GM12875 (cell line): Measurements from ENCODE around the gene DOCK3.

Experiments used
- H3K4me3 ChIP-seq: one replicate; pipeline ENCODE4 v1.5.1; 2011; ENCODE audit warnings: low read depth, low read length, control low read depth
- CTCF ChIP-seq: IDR thresholded peaks from 2 replicates; pipeline ENCODE4 v1.5.1; 2011; ENCODE audit warnings: low read depth, mild to moderate bottlenecking, control low read depth, inconsistent platforms, low read length, moderate library complexity, borderline replicate concordance; ENCODE audit not compliant: insufficient read depth

DOCK3 gene

GRCh38 chr3:51336261-51336660 lies 661.5 kb downstream of the DOCK3 start:
- H3K4me3 ChIP-seq, result no peak overlapping the region
- no peak for TF ChIP-seq CTCF

GRCh38 chr3:51337666-51338065 lies 662.9 kb downstream of the DOCK3 start:
- no peak for TF ChIP-seq CTCF
- no peak overlapping the region for H3K4me3 ChIP-seq

- no peak overlapping the region for H3K4me3 ChIP-seq
- TF ChIP-seq CTCF, result no peak
Observed at GRCh38 chr3:51338632-51339031, 663.9 kb downstream of the DOCK3 start.

GRCh38 chr3:51340013-51340829 lies 665.5 kb downstream of the DOCK3 start:
- no peak for TF ChIP-seq CTCF
- no peak overlapping the region for H3K4me3 ChIP-seq

- TF ChIP-seq CTCF, result no peak
- no peak overlapping the region for H3K4me3 ChIP-seq
Observed at GRCh38 chr3:51340989-51341636, 666.4 kb downstream of the DOCK3 start.

GRCh38 chr3:51343918-51344687 lies 669.4 kb downstream of the DOCK3 start:
- TF ChIP-seq CTCF, result no peak
- H3K4me3 ChIP-seq, result no peak overlapping the region
